HG02588 (cell line): ENCODE measurements around the gene TSC22D4.

ENCODE experiments used
- ATAC-seq: cut with Tn5 transposase; IDR thresholded peaks from one replicate; pipeline ENCODE4 v1.9.1; 2021; ENCODE audit warnings: mild to moderate bottlenecking, moderate library complexity; ENCODE audit not compliant: unreplicated experiment

Gene TSC22D4

GRCh38 chr7:100430493-100431285 lies 48.3 kb downstream of the TSC22D4 start:
- no peak for ATAC-seq

GRCh38 chr7:100429637-100430492 lies 49.1 kb downstream of the TSC22D4 start, which contains the start of gene MEPCE:
Gene MEPCE (plus strand): TSS chr7:100429831. CDS start chr7:100430019, 188 bp downstream.
- peak; percentile 41 for ATAC-seq

- ATAC-seq = peak; percentile 52
Observed at GRCh38 chr7:100428967-100429636, 49.9 kb downstream of the TSC22D4 start.

GRCh38 chr7:100428199-100428966 lies 50.6 kb downstream of the TSC22D4 start, which contains the start of gene ZCWPW1:
Gene ZCWPW1 (minus strand): TSS chr7:100428703. CDS start chr7:100420649, 8,054 bp downstream.
- ATAC-seq = peak; percentile 32

GRCh38 chr7:100427762-100428198 lies 51.2 kb downstream of the TSC22D4 start:
- no peak for ATAC-seq

- no peak for ATAC-seq
Observed at GRCh38 chr7:100426516-100426915, 52.5 kb downstream of the TSC22D4 start.

- no peak for ATAC-seq
Observed at GRCh38 chr7:100425347-100425746, 53.7 kb downstream of the TSC22D4 start.

- no peak for ATAC-seq
Observed at GRCh38 chr7:100423315-100423714, 55.7 kb downstream of the TSC22D4 start.

- ATAC-seq = no peak
Observed at GRCh38 chr7:100419660-100420226, 59.3 kb downstream of the TSC22D4 start.

GRCh38 chr7:100418930-100419659 lies 59.9 kb downstream of the TSC22D4 start:
- no peak for ATAC-seq
